Measurements from ENCODE around the gene ABAT.

DNA sequence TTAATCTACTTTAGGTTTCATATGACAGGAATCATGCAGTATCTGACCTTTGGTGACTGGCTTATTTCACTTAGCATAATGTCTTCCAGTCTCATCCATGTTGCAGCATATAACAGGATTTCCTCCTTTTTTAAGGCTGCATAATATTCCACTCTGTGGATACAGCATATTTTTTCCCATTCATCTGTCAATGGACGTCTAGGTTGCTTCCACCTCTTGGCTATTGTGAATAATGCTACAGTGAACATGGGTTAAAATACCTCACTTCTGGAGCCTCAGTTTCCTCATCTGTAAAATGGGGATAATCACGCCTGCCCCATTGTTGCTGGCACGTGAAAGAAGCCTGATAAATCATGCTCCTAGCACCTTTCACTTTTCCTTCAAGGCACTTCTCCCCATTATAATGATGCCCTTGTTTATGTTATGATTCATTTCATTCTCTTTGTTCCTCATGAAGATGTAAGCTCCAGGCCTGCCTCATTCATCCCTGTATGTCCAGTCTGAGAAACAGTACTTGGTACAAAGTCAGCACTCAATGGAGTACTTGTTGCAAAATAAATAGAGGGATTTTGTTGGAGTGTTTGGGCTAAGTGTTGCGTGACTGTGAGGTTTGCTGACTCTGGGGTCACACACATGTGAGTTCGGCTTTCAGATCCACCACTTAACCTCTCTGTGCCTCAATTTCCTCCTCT lies 59.6 kb downstream of the ABAT start:
- TF ChIP-seq, protein P1, sequence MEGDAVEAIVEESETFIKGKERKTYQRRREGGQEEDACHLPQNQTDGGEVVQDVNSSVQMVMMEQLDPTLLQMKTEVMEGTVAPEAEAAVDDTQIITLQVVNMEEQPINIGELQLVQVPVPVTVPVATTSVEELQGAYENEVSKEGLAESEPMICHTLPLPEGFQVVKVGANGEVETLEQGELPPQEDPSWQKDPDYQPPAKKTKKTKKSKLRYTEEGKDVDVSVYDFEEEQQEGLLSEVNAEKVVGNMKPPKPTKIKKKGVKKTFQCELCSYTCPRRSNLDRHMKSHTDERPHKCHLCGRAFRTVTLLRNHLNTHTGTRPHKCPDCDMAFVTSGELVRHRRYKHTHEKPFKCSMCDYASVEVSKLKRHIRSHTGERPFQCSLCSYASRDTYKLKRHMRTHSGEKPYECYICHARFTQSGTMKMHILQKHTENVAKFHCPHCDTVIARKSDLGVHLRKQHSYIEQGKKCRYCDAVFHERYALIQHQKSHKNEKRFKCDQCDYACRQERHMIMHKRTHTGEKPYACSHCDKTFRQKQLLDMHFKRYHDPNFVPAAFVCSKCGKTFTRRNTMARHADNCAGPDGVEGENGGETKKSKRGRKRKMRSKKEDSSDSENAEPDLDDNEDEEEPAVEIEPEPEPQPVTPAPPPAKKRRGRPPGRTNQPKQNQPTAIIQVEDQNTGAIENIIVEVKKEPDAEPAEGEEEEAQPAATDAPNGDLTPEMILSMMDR (IDR thresholded peaks at IDR 0.05; ENCODE audit: poor library complexity), result no peak
- TF ChIP-seq EZH2 (IDR thresholded peaks at IDR 0.05; ENCODE audit: borderline replicate concordance), result no peak
- TF ChIP-seq EZH2phosphoT487 (IDR thresholded peaks at IDR 0.05; ENCODE audit: low read depth, severe bottlenecking, unreplicated experiment), result no peak
